Measurements from ENCODE around the gene DLGAP1. TPM values are rescaled to one million over a fixed set of nuclear protein-coding genes. Genes with fewer than 3 reads are reported as not detected.

Gene DLGAP1
- total RNA-seq, 4 donors from 2014 or later: 0.22 to 1.5 (median 0.56) TPM

- Histone ChIP-seq H3K4me1 (peaks cover 0 to 14% (median 0%) of the 10 kb centered on the region in 3 donors), H3K27ac (no peak overlapping the region), H3K27me3 (no peaks in the 10 kb centered on the region), H3K9me3 (no peaks in the 10 kb centered on the region), H3K36me3 (no peaks in the 10 kb centered on the region), H3K4me3 (no peak overlapping the region)
- 86 to 89% methylated on average over 1 of the region's 2 CpGs for WGBS, 2 donors (ENCODE audit: low coverage in 1 of 2)
- TF ChIP-seq EP300 (IDR thresholded peaks at IDR 0.05) (no peak), CTCF (IDR thresholded peaks at IDR 0.05) (no peak), POLR2AphosphoS5 (IDR thresholded peaks at IDR 0.05) (no peak), POLR2A (IDR thresholded peaks at IDR 0.05) (no peak)
- no peak for ATAC-seq
These were observed 791.1 kb downstream of the DLGAP1 start for GRCh38 chr18:3663870-3664512.

GRCh38 chr18:3661989-3662388 is 793.1 kb downstream of the DLGAP1 start:
- no peak overlapping the region for H3K4me3 ChIP-seq
- H3K9me3 ChIP-seq: no peaks in the 10 kb centered on the region
- ATAC-seq: no peak
- H3K27ac ChIP-seq: no peak overlapping the region
- H3K36me3 ChIP-seq: no peaks in the 10 kb centered on the region
- peaks cover 0 to 14% (median 0%) of the 10 kb centered on the region in 3 donors for H3K4me1 ChIP-seq
- no peaks in the 10 kb centered on the region for H3K27me3 ChIP-seq
- 92 to 100% methylated on average over 1 of the region's 1 CpG for WGBS, 2 donors (ENCODE audit: low coverage in 1 of 2)
- no peak for TF ChIP-seq CTCF (IDR thresholded peaks at IDR 0.05)
- no peak for TF ChIP-seq POLR2AphosphoS5 (IDR thresholded peaks at IDR 0.05)
- TF ChIP-seq EP300 (IDR thresholded peaks at IDR 0.05): no peak
- no peak for TF ChIP-seq POLR2A (IDR thresholded peaks at IDR 0.05)

- ATAC-seq: peak; percentile 48
- Histone ChIP-seq H3K27me3 (no peaks in the 10 kb centered on the region), H3K4me3 (no peak overlapping the region), H3K36me3 (no peaks in the 10 kb centered on the region), H3K9me3 (no peaks in the 10 kb centered on the region), H3K27ac (peak overlapping the region in 1 of 4 donors; percentile 25), H3K4me1 (peaks cover 0 to 8% (median 0%) of the 10 kb centered on the region in 3 donors)
- 61 to 100% methylated on average over 1 to 4 of the region's 4 CpGs for WGBS, 2 donors (ENCODE audit: low coverage in 1 of 2)
- no peak for TF ChIP-seq POLR2AphosphoS5 (IDR thresholded peaks at IDR 0.05)
- no peak for TF ChIP-seq CTCF (IDR thresholded peaks at IDR 0.05)
- TF ChIP-seq EP300 (IDR thresholded peaks at IDR 0.05): no peak
- no peak for TF ChIP-seq POLR2A (IDR thresholded peaks at IDR 0.05)
These were observed 794.2 kb downstream of the DLGAP1 start for GRCh38 chr18:3660739-3661515.

GRCh38 chr18:3658529-3658928 is 796.6 kb downstream of the DLGAP1 start:
- H3K4me3 ChIP-seq: no peak overlapping the region
- no peaks in the 10 kb centered on the region for H3K36me3 ChIP-seq
- 82 to 86% methylated on average over 1 of the region's 1 CpG for WGBS, 2 donors (ENCODE audit: low coverage in 1 of 2)
- no peaks in the 10 kb centered on the region for H3K4me1 ChIP-seq
- ATAC-seq: no peak
- H3K27me3 ChIP-seq: no peaks in the 10 kb centered on the region
- no peak overlapping the region for H3K27ac ChIP-seq
- no peak for TF ChIP-seq POLR2AphosphoS5 (IDR thresholded peaks at IDR 0.05)
- TF ChIP-seq POLR2A (IDR thresholded peaks at IDR 0.05): no peak
- no peak for TF ChIP-seq CTCF (IDR thresholded peaks at IDR 0.05)
- no peak for TF ChIP-seq EP300 (IDR thresholded peaks at IDR 0.05)
- no peaks in the 10 kb centered on the region for H3K9me3 ChIP-seq

Data from gastroesophageal sphincter (tissue), 4 donors.